MCF 10A (cell line): ENCODE measurements around the gene REM1. TPM values are rescaled to one million over a fixed set of nuclear protein-coding genes. Genes with fewer than 3 reads are reported as not detected.

Experiments used
- BruUV-seq: library from RNA; stranded (reverse); fragments of 400-500 nt; replicated peaks from 2 replicates; lab custom pipeline; 2021; lab: Mats Ljungman, UMichigan
- CTCF ChIA-PET: fragments of 300-600 bp; sonication (Branson Sonifier 250); formaldehyde crosslinking; extraction: SDS; loops from one replicate; lab custom pipeline; 2021; ENCODE audit warnings: antibody characterized with exemption, inconsistent platforms; lab: Yijun Ruan, JAX
- POLR2A ChIA-PET: fragments of 300-600, 350-650 bp; sonication (Branson Sonifier 250); formaldehyde crosslinking; extraction: SDS; loops from one replicate; lab custom pipeline; 2020; ENCODE audit warnings: antibody characterized with exemption, inconsistent platforms; lab: Yijun Ruan, JAX
- DNase-seq: peaks from one replicate; pipeline ENCODE4 v3.0.0-alpha.2; 2018; ENCODE audit not compliant: unreplicated experiment
- H3K27ac Mint-ChIP-seq: one replicate; pipeline ENCODE4 v1.8.0; 2022; ENCODE audit warnings: mild to moderate bottlenecking, low read depth, mixed read lengths; ENCODE audit not compliant: unreplicated experiment
- H3K27me3 Mint-ChIP-seq: one replicate; pipeline ENCODE4 v1.8.0; 2022; ENCODE audit warnings: mixed read lengths; ENCODE audit not compliant: insufficient read depth, unreplicated experiment
- H3K36me3 Mint-ChIP-seq: one replicate; pipeline ENCODE4 v1.8.0; 2022; ENCODE audit warnings: mild to moderate bottlenecking, moderate library complexity, mixed read lengths; ENCODE audit not compliant: insufficient read depth, unreplicated experiment
- H3K4me1 Mint-ChIP-seq: one replicate; pipeline ENCODE4 v1.8.0; 2022; ENCODE audit warnings: mixed read lengths; ENCODE audit not compliant: insufficient read depth, unreplicated experiment
- H3K4me3 Mint-ChIP-seq: one replicate; pipeline ENCODE4 v1.8.0; 2022; ENCODE audit warnings: mild to moderate bottlenecking, moderate library complexity, mixed read lengths; ENCODE audit not compliant: unreplicated experiment
- H3K9me3 Mint-ChIP-seq: one replicate; pipeline ENCODE4 v1.8.0; 2022; ENCODE audit warnings: mixed read lengths; ENCODE audit not compliant: unreplicated experiment
- CTCF ChIP-seq: fragments of 200-600 bp; IDR thresholded peaks from one replicate; pipeline ENCODE4 v1.8.0; 2022; ENCODE audit warnings: antibody characterized with exemption, mild to moderate bottlenecking; ENCODE audit not compliant: unreplicated experiment
- intact Hi-C: fragments of 100-400 bp; cut with micrococcal nuclease; formaldehyde crosslinking; loops from 2 replicates; pipeline ENCODE4 v1.14.1; 2022
- total RNA-seq: library from RNA; stranded (reverse); gene quantifications from 2 replicates; pipeline ENCODE4 v1.2.3, GENCODE V29; 2022

REM1 gene
- total RNA-seq, 1 experiment from 2014 or later: not detected

GRCh38 chr20:31430568-31431115, 44.4 kb upstream of the REM1 start:
- no peaks in the 10 kb centered on the region for H3K4me1 Mint-ChIP-seq
- TF ChIP-seq CTCF: no peak
- no peaks in the 10 kb centered on the region for H3K36me3 Mint-ChIP-seq
- intact Hi-C loops: no loop called here
- ChIA-PET CTCF (interaction anchor here (0.6 to 1.4 kb wide), 7 partner anchors 10 to 958 kb away, joined by 3 to 7 read pairs (median 4); partner anchors contain the start of gene DEFB123), POLR2A (no interaction called here)
- H3K9me3 Mint-ChIP-seq: peaks cover 8% of the 10 kb centered on the region
- H3K4me3 Mint-ChIP-seq: no peak overlapping the region
- peaks cover 46% of the 10 kb centered on the region for H3K27me3 Mint-ChIP-seq
- H3K27ac Mint-ChIP-seq: no peak overlapping the region
- no peak for DNase-seq
- no TSS peak for BruUV-seq

GRCh38 chr20:31440012-31440659, 35.0 kb upstream of the REM1 start, which contains the start of gene DEFB123:
Gene DEFB123, plus strand, starts transcription at chr20:31440632. Its CDS starts 67 bp downstream, at chr20:31440699.
- no TSS peak for BruUV-seq
- Mint-ChIP-seq H3K4me1 (no peaks in the 10 kb centered on the region), H3K27ac (no peak within 1 kb of the TSS), H3K36me3 (no peaks in the 10 kb centered on the region), H3K4me3 (no peak within 1 kb of the TSS), H3K27me3 (peaks cover 35% of the 10 kb centered on the region), H3K9me3 (no peaks in the 10 kb centered on the region)
- intact Hi-C loops: loop anchor here (5.0 kb wide), 1 partner anchor 128 kb away; no protein-coding TSS in a partner anchor
- no peak for DNase-seq
- peak; percentile 22 for TF ChIP-seq CTCF
- ChIA-PET CTCF (interaction anchor here (0.6 to 4.4 kb wide), 13 partner anchors 10 to 180 kb away, joined by 3 to 43 read pairs (median 4); no protein-coding TSS in a partner anchor), POLR2A (no interaction called here)

- Mint-ChIP-seq H3K36me3 (no peaks in the 10 kb centered on the region), H3K27me3 (peaks cover 27% of the 10 kb centered on the region), H3K4me3 (no peak overlapping the region), H3K27ac (no peak overlapping the region), H3K4me1 (no peaks in the 10 kb centered on the region), H3K9me3 (no peaks in the 10 kb centered on the region)
- intact Hi-C loops: no loop called here
- TF ChIP-seq CTCF: no peak
- POLR2A ChIA-PET: interaction anchor here (0.7 kb wide), 1 partner anchor 9 kb away, joined by 3 read pairs; no protein-coding TSS in a partner anchor
- BruUV-seq: no TSS peak
- CTCF ChIA-PET: interaction anchor here (0.7 to 1.2 kb wide), 4 partner anchors 12 to 33 kb away, joined by 3 to 4 read pairs (median 3); no protein-coding TSS in a partner anchor
- no peak for DNase-seq
Measured at GRCh38 chr20:31446084-31446819, 28.8 kb upstream of the REM1 start.
